Natural killer cell treated with Interleukin-12 subunit alpha and Interleukin-12 subunit beta and Interleukin-15 and Interleukin-18, amount 100 ng/mL, for 72 hours (primary cell): ENCODE results near the gene TARS2. TPM values are rescaled to one million over a fixed set of nuclear protein-coding genes. Genes with fewer than 3 reads are reported as not detected.
A peak's percentile ranks its signal among the peaks of the same experiment; 100 is the strongest.

ENCODE experiments used
- ATAC-seq, 2 donors: fragments of 150-1000 bp; cut with Tn5 transposase in 1 of 2; sonication (Bioruptor Pico), chemical (Tn5 transposase) in 1 of 2; 2 replicates each; pipeline ENCODE4 v1.10.0; 2021
- DNase-seq: peaks from one replicate; pipeline ENCODE4 v3.0.0; 2022; ENCODE audit warnings: low spot score
- H3K27ac Mint-ChIP-seq, 2 donors: 1 replicate in 1 of 2; 2 replicates in 1 of 2; pipeline ENCODE4 v1.8.0; 2022; ENCODE audit warnings: mixed read lengths in 2 of 2, mild to moderate bottlenecking in 1 of 2, moderate library complexity in 1 of 2
- H3K27me3 Mint-ChIP-seq, 2 donors: 1 replicate in 1 of 2; 2 replicates in 1 of 2; pipeline ENCODE4 v1.8.0; 2022; ENCODE audit warnings: mixed read lengths in 2 of 2
- H3K36me3 Mint-ChIP-seq: one replicate; pipeline ENCODE4 v1.8.0; 2022; ENCODE audit warnings: mixed read lengths
- H3K4me1 Mint-ChIP-seq, 2 donors: 1 replicate in 1 of 2; 2 replicates in 1 of 2; pipeline ENCODE4 v1.8.0; 2022; ENCODE audit warnings: low read depth in 2 of 2, mixed read lengths in 2 of 2, mild to moderate bottlenecking in 1 of 2
- H3K4me3 Mint-ChIP-seq: one replicate; pipeline ENCODE4 v1.8.0; 2022; ENCODE audit warnings: mixed read lengths
- H3K9me3 Mint-ChIP-seq: 2 replicates; pipeline ENCODE4 v1.8.0; 2022; ENCODE audit warnings: mixed read lengths
- total RNA-seq, 2 donors: library from RNA; stranded (reverse); gene quantifications; one replicate each; pipeline ENCODE4 v1.2.3, GENCODE V29; 2022

The TARS2 gene
- total RNA-seq, 2 donors from 2014 or later = 31.5 to 59.9 TPM

DNA sequence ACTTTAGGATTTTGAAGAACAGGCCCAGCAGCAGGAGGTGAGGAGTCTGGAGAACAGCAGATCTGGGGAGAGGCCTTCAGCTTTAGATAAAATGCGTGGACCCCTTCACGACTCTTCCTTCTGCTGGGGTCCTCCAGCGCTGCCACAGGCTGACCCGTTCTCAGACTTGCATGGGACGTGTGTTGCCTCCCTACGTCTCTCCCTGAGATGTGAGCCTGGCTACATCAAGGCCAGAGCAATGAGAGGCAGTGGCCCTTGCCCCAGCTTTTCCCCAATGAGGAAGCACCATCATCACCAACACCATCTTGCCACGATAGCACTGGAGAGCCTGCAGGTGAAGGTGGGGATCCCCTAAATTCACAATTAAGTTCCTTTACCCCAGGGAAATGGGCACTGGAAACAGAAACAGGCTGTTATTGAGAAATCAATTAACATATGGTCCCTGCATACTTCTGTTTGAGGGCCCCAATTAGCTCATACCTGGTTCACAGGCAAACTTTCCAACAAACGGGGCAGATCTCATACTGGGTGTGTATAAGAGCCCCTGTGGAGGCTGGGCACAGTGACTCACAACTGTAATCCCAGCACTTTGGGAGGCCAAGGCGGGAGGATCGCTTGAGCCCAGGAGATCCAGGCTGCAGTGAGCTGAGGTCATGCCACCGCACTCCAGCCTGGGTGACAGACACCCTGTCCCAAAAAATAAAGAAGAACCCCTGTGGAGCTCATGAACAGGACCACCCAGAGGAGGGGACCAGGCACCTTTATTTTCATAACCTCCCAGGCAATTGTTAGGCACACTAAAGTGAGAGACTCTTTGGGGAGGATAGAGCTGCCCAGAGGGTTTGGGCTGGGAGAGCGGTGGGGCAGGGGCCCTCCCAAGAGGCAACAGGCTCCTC lies 49.9 kb downstream of the TARS2 start:
- DNase-seq (peak; percentile 47), ATAC-seq (no peak)
- H3K27ac Mint-ChIP-seq = no peak overlapping the region
- no peaks in the 10 kb centered on the region for H3K27me3 Mint-ChIP-seq
- no peaks in the 10 kb centered on the region for H3K36me3 Mint-ChIP-seq
- H3K9me3 Mint-ChIP-seq = no peaks in the 10 kb centered on the region
- H3K4me3 Mint-ChIP-seq = no peak overlapping the region
- H3K4me1 Mint-ChIP-seq = peaks cover 0 to 4% of the 10 kb centered on the region in 2 donors

DNA sequence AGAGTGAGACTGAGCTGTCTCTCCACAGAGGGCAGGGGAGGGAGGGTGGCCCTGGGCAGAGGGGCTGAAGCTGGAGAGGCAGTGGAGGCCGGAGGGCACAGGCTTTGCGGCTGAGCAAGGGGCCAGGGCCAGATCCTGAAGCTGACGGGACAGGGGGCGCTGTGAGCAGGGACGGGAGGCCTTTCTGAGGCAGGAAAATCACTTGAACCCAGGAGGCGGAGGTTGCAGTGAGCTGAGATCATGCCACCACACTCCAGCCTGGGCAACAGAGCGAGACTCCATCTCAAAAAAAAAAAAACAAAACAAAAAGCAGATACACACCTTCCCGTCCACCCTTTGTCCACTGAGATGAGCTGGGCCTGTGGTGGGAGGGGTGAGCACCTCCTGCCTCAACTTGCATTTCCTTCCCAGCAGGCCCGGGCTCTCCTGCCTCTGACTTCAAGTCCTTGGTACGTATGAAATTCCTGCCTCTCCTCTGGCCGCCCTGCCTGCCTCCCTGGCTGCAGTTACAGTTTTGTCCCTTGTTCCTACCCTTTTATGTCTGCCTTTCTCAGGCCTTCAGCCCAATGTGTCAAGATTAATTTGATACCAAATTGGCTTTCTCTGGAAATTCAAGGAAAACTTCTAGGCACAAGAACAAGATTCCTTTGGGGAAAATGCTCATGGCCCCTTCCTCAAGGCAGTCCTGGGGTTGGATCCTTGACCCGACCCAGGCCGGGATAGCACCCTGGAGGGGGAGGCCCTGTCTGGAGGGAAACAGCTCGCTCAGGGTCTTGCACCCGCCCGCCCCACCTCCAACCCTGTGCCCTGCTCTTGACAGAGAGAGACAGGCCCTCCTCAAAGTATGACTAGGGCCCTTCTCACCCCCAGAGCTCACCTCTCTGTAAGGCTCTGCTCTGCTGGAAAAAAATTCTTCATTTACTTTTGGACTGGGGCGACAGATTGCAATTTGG lies 50.8 kb downstream of the TARS2 start:
- no peaks in the 10 kb centered on the region for H3K27me3 Mint-ChIP-seq
- H3K9me3 Mint-ChIP-seq = no peaks in the 10 kb centered on the region
- H3K36me3 Mint-ChIP-seq = no peaks in the 10 kb centered on the region
- no peak overlapping the region for H3K4me3 Mint-ChIP-seq
- ATAC-seq (no peak), DNase-seq (peak; percentile 40)
- H3K27ac Mint-ChIP-seq = no peak overlapping the region
- H3K4me1 Mint-ChIP-seq = no peaks in the 10 kb centered on the region

DNA sequence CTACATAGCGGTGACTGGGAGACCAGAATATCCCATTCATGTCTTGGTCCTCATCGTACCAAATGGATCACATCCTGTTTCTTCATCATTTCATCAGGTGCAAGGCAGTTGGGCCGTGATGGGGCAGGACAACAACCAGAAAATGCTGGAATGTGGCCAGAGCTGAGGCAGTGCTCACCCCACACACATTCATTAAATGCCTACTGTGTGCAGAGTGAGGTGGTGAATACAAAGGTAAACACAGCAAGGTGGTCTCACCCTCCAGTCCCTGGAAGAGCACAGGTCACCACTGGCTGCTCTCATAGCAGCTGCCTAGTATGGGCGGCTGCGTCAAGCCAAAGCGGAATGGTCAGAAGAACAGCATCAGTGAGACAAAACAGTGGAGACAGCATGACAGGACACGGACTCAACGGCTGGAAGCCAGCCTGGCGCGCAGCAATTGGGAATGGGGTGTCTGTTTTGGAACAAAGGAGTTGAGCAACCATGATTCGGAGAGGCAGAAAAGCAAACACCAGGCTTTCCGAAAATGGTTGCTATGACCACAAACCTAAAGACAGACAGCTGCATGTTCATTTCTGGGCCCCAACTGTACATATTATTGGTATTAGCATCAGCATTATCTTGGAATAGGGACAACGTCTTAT lies 56.4 kb downstream of the TARS2 start:
- no peak overlapping the region for H3K27ac Mint-ChIP-seq
- peaks cover 4 to 6% of the 10 kb centered on the region in 2 donors for H3K4me1 Mint-ChIP-seq
- peak; percentile 22 for DNase-seq
- no peaks in the 10 kb centered on the region for H3K9me3 Mint-ChIP-seq
- H3K4me3 Mint-ChIP-seq = no peak overlapping the region
- no peaks in the 10 kb centered on the region for H3K36me3 Mint-ChIP-seq
- no peak for ATAC-seq
- peaks cover 5 to 9% of the 10 kb centered on the region in 2 donors for H3K27me3 Mint-ChIP-seq

DNA sequence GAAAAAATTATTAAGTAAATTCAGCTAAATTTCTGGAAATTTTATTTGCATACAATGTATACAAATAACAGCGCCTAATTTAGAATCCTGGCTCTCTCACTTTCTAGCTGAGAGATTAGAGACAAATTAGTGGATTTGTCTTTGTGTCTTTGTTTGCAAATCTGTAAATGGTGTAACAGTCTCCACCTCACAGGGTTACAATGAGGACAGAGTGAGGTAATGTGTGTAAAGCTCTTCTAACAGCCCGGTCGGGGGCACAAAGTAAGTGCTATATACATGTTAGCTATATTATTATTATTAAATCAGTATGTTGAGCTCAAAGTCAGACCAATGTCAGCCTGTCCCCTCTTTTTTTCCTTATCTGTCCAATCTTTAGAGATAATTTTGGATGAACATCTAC lies 57.0 kb downstream of the TARS2 start:
- no peak for ATAC-seq

DNA sequence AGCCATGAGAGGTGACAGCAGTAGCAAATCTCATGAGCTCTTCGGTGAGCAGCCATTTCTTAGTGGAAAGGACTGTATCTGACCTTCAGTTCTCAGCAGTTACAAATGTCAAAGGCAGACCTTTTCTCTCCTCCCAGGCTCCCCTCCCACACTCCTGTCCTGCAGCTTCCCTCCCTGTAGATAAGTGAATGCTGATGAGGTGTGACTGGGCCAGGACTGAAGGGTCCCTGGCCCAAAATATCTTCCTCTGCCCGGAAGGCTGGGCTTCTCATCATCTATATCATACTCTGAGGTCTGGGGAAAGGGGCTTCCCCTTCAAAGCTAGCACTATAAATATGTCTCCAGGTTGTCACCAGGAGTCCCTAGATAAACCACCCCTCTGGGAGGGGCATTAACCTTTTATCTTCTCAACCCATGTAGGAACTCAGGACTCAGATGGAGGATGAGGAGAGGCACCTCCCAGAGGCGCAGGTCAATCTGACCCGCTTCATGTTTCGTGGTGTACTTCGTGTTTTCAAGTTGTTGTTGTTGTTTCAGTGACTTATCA lies 58.3 kb downstream of the TARS2 start:
- Mint-ChIP-seq H3K4me3 (no peak overlapping the region), H3K4me1 (peaks cover 9% of the 10 kb centered on the region in 2 donors), H3K27me3 (peaks cover 5 to 13% of the 10 kb centered on the region in 2 donors), H3K36me3 (no peaks in the 10 kb centered on the region), H3K9me3 (no peaks in the 10 kb centered on the region), H3K27ac (no peak overlapping the region)
- DNase-seq (no peak), ATAC-seq (no peak)

More for the DNA sequence above, 57.0 kb downstream of the TARS2 start:
- Mint-ChIP-seq H3K27ac (no peak overlapping the region), H3K9me3 (no peaks in the 10 kb centered on the region), H3K36me3 (no peaks in the 10 kb centered on the region), H3K4me1 (peaks cover 5 to 6% of the 10 kb centered on the region in 2 donors), H3K27me3 (peaks cover 5 to 9% of the 10 kb centered on the region in 2 donors), H3K4me3 (no peak overlapping the region)
- DNase-seq = peak; percentile 13

GRCh38 chr1:150546294-150546937 lies 59.2 kb downstream of the TARS2 start:
- Mint-ChIP-seq H3K4me1 (peaks cover 13 to 15% of the 10 kb centered on the region in 2 donors), H3K36me3 (no peaks in the 10 kb centered on the region), H3K27me3 (peaks cover 5 to 17% of the 10 kb centered on the region in 2 donors), H3K27ac (no peak overlapping the region), H3K4me3 (no peak overlapping the region), H3K9me3 (no peaks in the 10 kb centered on the region)
- DNase-seq (peak; percentile 2), ATAC-seq (no peak)

DNA sequence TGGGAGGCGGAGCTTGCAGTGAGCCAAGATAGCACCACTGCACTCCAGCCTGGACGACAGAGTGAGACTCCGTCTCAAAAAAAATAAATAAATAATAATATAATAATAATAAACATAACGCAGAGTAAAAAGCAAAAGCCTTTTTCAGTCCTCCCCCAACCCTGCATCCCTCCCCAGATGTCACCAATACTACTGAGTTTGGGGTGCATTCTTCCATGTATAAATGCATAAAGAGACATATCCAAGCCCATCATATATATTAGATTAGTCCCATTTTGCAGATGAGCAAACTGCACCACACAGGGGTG lies 61.1 kb downstream of the TARS2 start:
- no peak overlapping the region for H3K27ac Mint-ChIP-seq
- H3K4me1 Mint-ChIP-seq = peaks cover 23 to 24% of the 10 kb centered on the region in 2 donors
- H3K4me3 Mint-ChIP-seq = peak overlapping the region; percentile 87
- H3K9me3 Mint-ChIP-seq = no peaks in the 10 kb centered on the region
- no peak for ATAC-seq
- no peaks in the 10 kb centered on the region for H3K36me3 Mint-ChIP-seq
- no peak for DNase-seq
- peaks cover 5 to 17% of the 10 kb centered on the region in 2 donors for H3K27me3 Mint-ChIP-seq

DNA sequence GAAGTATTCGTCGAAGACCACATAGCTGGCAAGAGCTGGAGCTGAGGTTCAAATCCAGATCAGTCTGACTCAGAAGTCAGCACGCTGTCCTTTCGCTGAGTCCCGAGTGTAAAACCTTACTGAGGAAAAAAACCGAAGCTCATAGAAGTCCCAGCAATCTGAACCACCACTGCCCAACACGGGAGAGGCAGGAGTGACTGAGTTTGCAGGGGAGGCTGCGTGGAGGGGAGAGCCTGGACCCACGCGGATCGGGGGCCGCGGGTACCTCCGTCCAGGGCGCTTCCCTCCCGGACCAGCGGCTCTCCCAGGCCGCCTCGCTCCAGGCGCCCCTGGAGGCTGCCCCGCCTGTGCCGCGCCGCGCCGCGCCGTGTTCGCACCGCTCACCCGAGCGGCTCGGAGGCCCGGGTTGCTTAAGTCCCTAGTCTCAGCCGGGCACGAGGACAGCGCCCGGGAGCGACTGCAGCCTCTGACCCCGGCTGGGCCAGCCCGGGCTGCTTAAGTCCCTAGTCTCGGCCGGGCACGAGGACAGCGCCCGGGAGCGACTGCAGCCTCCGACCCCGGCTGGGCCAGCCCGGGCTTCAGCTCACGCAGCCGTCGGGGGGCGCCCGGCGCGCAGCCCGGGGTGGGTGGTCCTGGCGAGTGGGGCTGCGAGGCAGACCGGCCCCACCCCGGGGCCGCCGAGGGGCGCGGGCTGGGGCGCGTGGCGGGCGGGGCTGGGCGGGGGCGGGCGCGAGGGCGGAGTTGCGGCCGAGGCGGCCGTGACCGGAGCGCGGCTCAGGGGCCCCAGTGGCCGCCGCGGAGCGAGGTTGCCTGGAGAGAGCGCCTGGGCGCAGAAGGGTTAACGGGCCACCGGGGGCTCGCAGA lies 61.6 kb downstream of the TARS2 start, which contains the start of gene ADAMTSL4:
ADAMTSL4 (plus strand) TSS at position 777 of the 864 bp plus-strand sequence. CDS start 2,881 bp downstream, outside the sequence.
- ATAC-seq = peak; percentile 79 to 81
- Mint-ChIP-seq H3K4me1 (peaks cover 23 to 24% of the 10 kb centered on the region in 2 donors), H3K27ac (no peak within 1 kb of the TSS), H3K9me3 (no peaks in the 10 kb centered on the region), H3K36me3 (no peaks in the 10 kb centered on the region), H3K27me3 (peaks cover under 1 to 13% of the 10 kb centered on the region in 2 donors), H3K4me3 (peak within 1 kb of the TSS; percentile 87)
- DNase-seq = peak; percentile 62

DNA sequence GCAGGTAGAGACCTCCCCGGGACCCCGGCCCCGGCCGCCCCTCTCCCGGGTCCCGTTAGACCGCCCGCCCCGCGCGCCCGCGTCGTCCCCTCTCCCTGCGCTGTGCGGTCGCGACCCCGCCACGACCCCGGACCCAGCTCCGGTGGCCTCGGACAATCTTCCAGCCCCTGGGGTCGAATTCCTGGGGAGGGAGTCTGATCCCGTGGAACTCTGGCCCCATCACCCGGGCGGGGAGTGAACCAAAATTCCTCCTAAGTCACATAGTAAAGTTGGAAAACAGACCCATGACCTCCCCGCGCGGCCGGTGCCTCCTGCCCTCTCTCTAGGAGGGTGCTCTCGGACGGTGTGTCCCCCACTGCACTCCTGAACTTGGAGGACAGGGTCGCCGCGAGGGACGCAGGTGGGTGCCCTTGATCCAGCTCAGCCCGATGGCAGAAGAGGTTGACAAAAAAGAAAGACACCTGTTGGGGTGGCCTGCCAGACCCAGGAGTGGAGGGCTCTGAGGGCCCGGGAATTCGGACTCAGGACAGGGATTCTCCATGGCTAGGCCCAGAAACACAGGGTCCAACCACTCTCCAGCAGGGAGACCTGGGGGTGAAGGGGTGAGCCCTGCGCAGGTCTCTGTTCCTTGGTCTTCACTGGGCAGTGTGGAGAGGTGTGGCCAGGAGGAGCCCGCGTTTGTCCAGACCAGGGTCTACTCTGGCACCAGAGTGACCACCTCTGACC lies 62.4 kb downstream of the TARS2 start:
- Mint-ChIP-seq H3K27me3 (peaks cover 0 to 13% of the 10 kb centered on the region in 2 donors), H3K27ac (no peak overlapping the region), H3K36me3 (no peaks in the 10 kb centered on the region), H3K4me1 (peaks cover 23 to 24% of the 10 kb centered on the region in 2 donors), H3K4me3 (peak overlapping the region; percentile 81), H3K9me3 (no peaks in the 10 kb centered on the region)
- DNase-seq = peak; percentile 56
- ATAC-seq = no peak

DNA sequence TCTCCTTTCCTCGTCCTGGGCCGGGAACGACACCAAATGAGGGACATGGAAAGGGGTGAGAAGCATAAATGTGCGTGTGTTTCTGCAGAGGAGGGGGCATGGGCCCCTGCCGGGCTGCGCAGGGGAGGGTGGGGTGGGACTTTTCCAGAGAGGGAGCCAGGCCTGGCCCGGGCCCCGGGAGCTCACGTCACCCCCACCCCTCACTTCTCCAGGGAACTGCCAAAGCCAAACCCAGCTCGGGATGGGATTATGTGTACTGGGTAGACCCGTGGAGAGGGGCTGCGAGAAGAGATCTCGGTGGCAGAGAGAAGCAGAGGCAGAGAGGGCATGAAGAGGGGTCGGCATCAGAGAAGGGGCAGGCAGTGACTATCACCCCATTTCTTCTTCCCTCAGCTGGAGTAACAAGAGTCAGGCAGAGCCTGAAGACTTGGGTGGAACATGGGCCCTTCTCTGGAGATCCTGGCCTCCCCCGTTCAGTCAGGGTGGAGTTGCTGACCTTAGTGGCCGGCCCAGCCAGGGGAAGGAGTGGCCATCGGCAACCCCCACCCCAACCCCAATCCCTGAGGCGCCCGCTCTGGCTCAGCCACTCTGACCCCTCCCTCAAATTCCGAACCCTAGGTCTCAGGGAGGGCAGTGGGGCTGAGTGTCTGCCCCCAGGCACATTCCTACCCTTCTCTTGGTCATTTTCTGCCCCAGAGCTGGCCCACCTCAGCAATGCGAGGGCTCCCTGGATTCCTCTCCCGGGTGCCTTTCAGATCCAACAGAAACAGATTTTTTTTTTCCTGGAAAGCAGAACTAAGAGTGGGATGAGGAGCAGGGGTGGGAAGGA lies 63.2 kb downstream of the TARS2 start:
- ATAC-seq (no peak), DNase-seq (peak; percentile 51)
- no peaks in the 10 kb centered on the region for H3K36me3 Mint-ChIP-seq
- H3K9me3 Mint-ChIP-seq = no peaks in the 10 kb centered on the region
- H3K27ac Mint-ChIP-seq = peak overlapping the region in 1 of 2 donors; percentile 82
- H3K27me3 Mint-ChIP-seq = peaks cover 0 to 11% of the 10 kb centered on the region in 2 donors
- peaks cover 24 to 25% of the 10 kb centered on the region in 2 donors for H3K4me1 Mint-ChIP-seq
- H3K4me3 Mint-ChIP-seq = peak overlapping the region; percentile 13
